ENCODE results near the gene TBC1D8. TPM values are rescaled to one million over a fixed set of nuclear protein-coding genes. Genes with fewer than 3 reads are reported as not detected.
A peak's percentile ranks its signal among the peaks of the same experiment; 100 is the strongest.

Gene TBC1D8
- total RNA-seq, 1 experiment from 2014 or later, result 51.7 TPM

- TF ChIP-seq ATF6 (CRISPR knock-in tag; IDR thresholded peaks at IDR 0.05), result no peak
- no peak for TF ChIP-seq ZNF232 (CRISPR knock-in tag; IDR thresholded peaks at IDR 0.05)
- TF ChIP-seq ZBTB21 (CRISPR knock-in tag; IDR thresholded peaks at IDR 0.05; ENCODE audit: borderline replicate concordance), result no peak
- TF ChIP-seq MXD4 (CRISPR knock-in tag; IDR thresholded peaks at IDR 0.05; ENCODE audit: borderline replicate concordance), result no peak
- no peak for TF ChIP-seq ZNF219 (CRISPR knock-in tag; IDR thresholded peaks at IDR 0.05; ENCODE audit: borderline replicate concordance)
- TF ChIP-seq JUN (CRISPR knock-in tag; IDR thresholded peaks at IDR 0.05), result no peak
Measured at GRCh38 chr2:101047774-101048173, 103.4 kb downstream of the TBC1D8 start (continued).

- H3K4me3 Mint-ChIP-seq, result no peak overlapping the region
- POLR2A ChIA-PET, result interaction anchor here (0.5 kb wide), 1 partner anchor 40 kb away, joined by 3 read pairs; no protein-coding TSS in a partner anchor
- no peak overlapping the region for H3K27ac Mint-ChIP-seq
- no peak for TF ChIP-seq ERG (CRISPR knock-in tag; IDR thresholded peaks at IDR 0.05)
- TF ChIP-seq USF1 (CRISPR knock-in tag; IDR thresholded peaks at IDR 0.05), result no peak
- TF ChIP-seq NFYB (CRISPR knock-in tag; conservative IDR thresholded peaks at IDR 0.05; ENCODE audit: low read depth), result no peak
- TF ChIP-seq RELA (CRISPR knock-in tag; IDR thresholded peaks at IDR 0.05; ENCODE audit: borderline replicate concordance), result no peak
- TF ChIP-seq AR (CRISPR knock-in tag; IDR thresholded peaks at IDR 0.05), result no peak
- no peak for TF ChIP-seq TCF7 (CRISPR knock-in tag; IDR thresholded peaks at IDR 0.05; ENCODE audit: low read depth)
- no peak for TF ChIP-seq CREM (CRISPR knock-in tag; IDR thresholded peaks at IDR 0.05)
- no peak for TF ChIP-seq CDX4 (CRISPR knock-in tag; IDR thresholded peaks at IDR 0.05; ENCODE audit: borderline replicate concordance)
- no peak for TF ChIP-seq RORB (CRISPR knock-in tag; IDR thresholded peaks at IDR 0.05)
- no peak for TF ChIP-seq ELF4 (CRISPR knock-in tag; IDR thresholded peaks at IDR 0.05; ENCODE audit: low read depth)
- no peak for TF ChIP-seq MLX (CRISPR knock-in tag; IDR thresholded peaks at IDR 0.05)
- TF ChIP-seq GTF2I (CRISPR knock-in tag; conservative IDR thresholded peaks at IDR 0.05), result no peak
- TF ChIP-seq TEAD1 (CRISPR knock-in tag; IDR thresholded peaks at IDR 0.05), result no peak
- H3K36me3 Mint-ChIP-seq, result peaks cover 43% of the 10 kb centered on the region
- H3K4me1 Mint-ChIP-seq, result peaks cover 32% of the 10 kb centered on the region
- no peak for DNase-seq (ENCODE audit: low spot score)
- peaks cover 9% of the 10 kb centered on the region for H3K9me3 Mint-ChIP-seq
- ATAC-seq, result peak; percentile 23; the same call in 1 of the 2 replicates
- CTCF ChIA-PET, result interaction anchor here (1.0 to 2.2 kb wide), 4 partner anchors 10 to 453 kb away, joined by 3 to 11 read pairs (median 6); no protein-coding TSS in a partner anchor
- H3K27me3 Mint-ChIP-seq (ENCODE audit: low read depth), result no peaks in the 10 kb centered on the region
Measured at GRCh38 chr2:101047075-101047766, 104.0 kb downstream of the TBC1D8 start.
